Tibial nerve (tissue), 4 donors: Measurements from ENCODE around the gene CRYAB. TPM values are rescaled to one million over a fixed set of nuclear protein-coding genes. Genes with fewer than 3 reads are reported as not detected.
"Not testable (repeated sequence)": the region's sequence is repeated elsewhere in the genome, so short reads cannot be mapped to it uniquely, and the experiment has no call there.

Experiments
- DNase-seq, 2 donors: peaks; one replicate each; pipeline ENCODE4 v3.0.0-alpha.2; 2019; ENCODE audit warnings: low spot score in 2 of 2
- H3K27ac ChIP-seq, 4 donors: fragments of 200-600 bp; sonication (generic) in 3 of 4; one replicate each; pipeline ENCODE4 v1.5.1; 2017 to 2019; ENCODE audit warnings: mild to moderate bottlenecking in 1 of 4
- H3K27me3 ChIP-seq, 2 donors: fragments of 200-600 bp; sonication (generic) in 1 of 2; one replicate each; pipeline versions ENCODE4 v1.5.1 to v1.6.0; 2017 to 2019
- H3K36me3 ChIP-seq, 3 donors: fragments of 200-600 bp; sonication (generic); one replicate each; pipeline ENCODE4 v1.5.1; 2018 to 2019
- H3K4me1 ChIP-seq, 4 donors: fragments of 200-600 bp; sonication (generic) in 3 of 4; one replicate each; pipeline ENCODE4 v1.5.1; 2017 to 2019
- H3K4me3 ChIP-seq, 4 donors: fragments of 200-600 bp; sonication (generic) in 3 of 4; one replicate each; pipeline ENCODE4 v1.5.1; 2017 to 2019; ENCODE audit warnings: mild to moderate bottlenecking in 1 of 4, moderate library complexity in 1 of 4
- H3K9me3 ChIP-seq, 4 donors: fragments of 200-600 bp; sonication (generic) in 3 of 4; one replicate each; pipeline ENCODE4 v1.5.1; 2017 to 2019
- CTCF ChIP-seq, 5 experiments: fragments of 200-600 bp in 3 of 5; fragments of 450-650 bp in 2 of 5; sonication (generic) in 3 of 5; IDR thresholded peaks; one replicate each; pipeline ENCODE4 v1.5.1; 2016 to 2019; ENCODE audit warnings: antibody characterized with exemption in 5 of 5, mild to moderate bottlenecking in 3 of 5, moderate library complexity in 2 of 5
- EP300 ChIP-seq, 2 donors: sonication (generic); formaldehyde crosslinking; IDR thresholded peaks; one replicate each; pipeline ENCODE4 v1.6.1; 2017; ENCODE audit warnings: antibody characterized with exemption in 2 of 2, mild to moderate bottlenecking in 1 of 2
- POLR2A ChIP-seq, 2 donors: fragments of 450-650 bp; IDR thresholded peaks; one replicate each; pipeline ENCODE4 v1.6.1; 2017; ENCODE audit warnings: antibody characterized with exemption in 2 of 2, mild to moderate bottlenecking in 2 of 2, moderate library complexity in 2 of 2
- WGBS, 2 donors: methylation state at CpG; one replicate each; pipeline ENCODE4 v1.1.5; 2018; 5-methylcytosine and 5-hydroxymethylcytosine counted together
- total RNA-seq, 4 donors: library from RNA; depleted of rRNA; stranded (reverse); fragments of >200 nt; gene quantifications; one replicate each; pipeline ENCODE4 v1.1.0, GENCODE V29; 2016

Gene CRYAB
- total RNA-seq, 4 donors from 2014 or later = 353 to 879 (median 645) TPM

- no peaks in the 10 kb centered on the region for H3K36me3 ChIP-seq
- H3K27me3 ChIP-seq = no peaks in the 10 kb centered on the region
- peaks cover 0 to 60% (median 33%) of the 10 kb centered on the region in 4 donors for H3K4me1 ChIP-seq
- no peak for DNase-seq
- 91 to 93% methylated on average over 1 of the region's 1 CpG for WGBS, 2 donors
- no peak overlapping the region for H3K4me3 ChIP-seq
- no peak for TF ChIP-seq EP300 (IDR thresholded peaks at IDR 0.05)
- no peak for TF ChIP-seq POLR2A (IDR thresholded peaks at IDR 0.05)
- TF ChIP-seq CTCF (IDR thresholded peaks at IDR 0.05) = no peak
- H3K9me3 ChIP-seq = no peaks in the 10 kb centered on the region
- H3K27ac ChIP-seq = peak overlapping the region; percentile 77 to 95 (median 84)
Measured at GRCh38 chr11:111934306-111934705, 22.7 kb upstream of the CRYAB start.

DNA sequence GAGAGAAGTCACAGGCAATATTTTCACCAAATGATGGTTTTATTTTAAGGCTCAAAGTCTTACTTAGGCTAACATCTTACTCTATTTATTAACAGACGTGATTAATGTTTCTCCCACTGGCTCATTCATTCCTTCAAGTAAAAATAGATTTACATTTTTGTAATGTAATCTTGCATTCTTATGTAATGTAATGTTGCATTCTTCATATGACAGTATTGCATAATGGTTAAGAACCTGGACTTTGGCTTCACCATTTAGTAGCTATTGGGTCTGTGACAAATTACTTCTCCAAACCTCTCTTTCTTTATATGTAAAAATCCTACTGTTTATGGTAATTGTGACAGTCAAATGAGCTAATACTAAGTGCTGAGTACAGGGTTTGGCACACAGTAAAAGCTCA lies 22.3 kb upstream of the CRYAB start:
- Histone ChIP-seq H3K9me3 (no peaks in the 10 kb centered on the region), H3K27me3 (no peaks in the 10 kb centered on the region), H3K4me3 (no peak overlapping the region), H3K4me1 (peaks cover 0 to 56% (median 31%) of the 10 kb centered on the region in 4 donors), H3K36me3 (no peaks in the 10 kb centered on the region), H3K27ac (peak overlapping the region in 3 of 4 donors; percentile 80 to 95 (median 89))
- TF ChIP-seq EP300 (IDR thresholded peaks at IDR 0.05) (no peak), CTCF (IDR thresholded peaks at IDR 0.05) (no peak), POLR2A (IDR thresholded peaks at IDR 0.05) (no peak)
- 52 to 60% methylated on average over 1 of the region's 1 CpG for whole genome bisulfite sequencing, 2 donors
- DNase-seq = no peak

- not testable (repeated sequence) for H3K4me3 ChIP-seq, DNase-seq, H3K27me3 ChIP-seq, H3K36me3 ChIP-seq, H3K9me3 ChIP-seq
- 95 to 97% methylated on average over 14 of the region's 14 CpGs for WGBS, 2 donors
- H3K4me1 ChIP-seq = peaks cover 0 to 49% (median 25%) of the 10 kb centered on the region in 4 donors
- peak overlapping the region in 1 of 4 donors; percentile 41 for H3K27ac ChIP-seq
Measured at GRCh38 chr11:111933176-111933575, 21.6 kb upstream of the CRYAB start.

DNA sequence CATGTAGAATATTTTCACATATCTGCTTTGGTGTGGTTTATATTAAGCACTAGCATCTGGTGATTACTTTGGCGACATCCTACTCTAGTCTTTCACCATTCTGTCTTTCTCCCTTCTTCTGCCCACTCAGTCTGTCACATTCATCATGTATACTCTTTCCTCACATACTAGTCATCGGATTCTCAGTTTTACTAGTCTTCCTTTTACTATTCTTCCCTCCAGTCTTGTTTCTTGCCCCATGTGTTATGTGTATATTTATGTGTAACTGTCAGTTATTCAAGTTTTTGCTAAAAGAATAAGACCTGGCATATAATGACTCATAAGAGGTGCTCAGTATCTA lies 21.0 kb upstream of the CRYAB start:
- Histone ChIP-seq H3K4me1 (peaks cover 0 to 44% (median 23%) of the 10 kb centered on the region in 4 donors), H3K36me3 (no peaks in the 10 kb centered on the region), H3K27ac (peak overlapping the region in 1 of 4 donors; percentile 62), H3K9me3 (no peaks in the 10 kb centered on the region), H3K4me3 (no peak overlapping the region), H3K27me3 (no peaks in the 10 kb centered on the region)
- TF ChIP-seq POLR2A (IDR thresholded peaks at IDR 0.05) (no peak), CTCF (IDR thresholded peaks at IDR 0.05) (no peak), EP300 (IDR thresholded peaks at IDR 0.05) (no peak)
- no peak for DNase-seq
- 77 to 80% methylated on average over 2 of the region's 2 CpGs for WGBS, 2 donors

- H3K36me3 ChIP-seq = no peaks in the 10 kb centered on the region
- H3K9me3 ChIP-seq = no peaks in the 10 kb centered on the region
- no peaks in the 10 kb centered on the region for H3K27me3 ChIP-seq
- no peak for TF ChIP-seq EP300 (IDR thresholded peaks at IDR 0.05)
- WGBS, 2 donors = 77 to 80% methylated on average over 4 of the region's 4 CpGs
- H3K4me1 ChIP-seq = peaks cover 0 to 45% (median 23%) of the 10 kb centered on the region in 4 donors
- H3K27ac ChIP-seq = no peak overlapping the region
- no peak overlapping the region for H3K4me3 ChIP-seq
- DNase-seq = no peak
Measured at GRCh38 chr11:111930472-111930871, 18.9 kb upstream of the CRYAB start.

DNA sequence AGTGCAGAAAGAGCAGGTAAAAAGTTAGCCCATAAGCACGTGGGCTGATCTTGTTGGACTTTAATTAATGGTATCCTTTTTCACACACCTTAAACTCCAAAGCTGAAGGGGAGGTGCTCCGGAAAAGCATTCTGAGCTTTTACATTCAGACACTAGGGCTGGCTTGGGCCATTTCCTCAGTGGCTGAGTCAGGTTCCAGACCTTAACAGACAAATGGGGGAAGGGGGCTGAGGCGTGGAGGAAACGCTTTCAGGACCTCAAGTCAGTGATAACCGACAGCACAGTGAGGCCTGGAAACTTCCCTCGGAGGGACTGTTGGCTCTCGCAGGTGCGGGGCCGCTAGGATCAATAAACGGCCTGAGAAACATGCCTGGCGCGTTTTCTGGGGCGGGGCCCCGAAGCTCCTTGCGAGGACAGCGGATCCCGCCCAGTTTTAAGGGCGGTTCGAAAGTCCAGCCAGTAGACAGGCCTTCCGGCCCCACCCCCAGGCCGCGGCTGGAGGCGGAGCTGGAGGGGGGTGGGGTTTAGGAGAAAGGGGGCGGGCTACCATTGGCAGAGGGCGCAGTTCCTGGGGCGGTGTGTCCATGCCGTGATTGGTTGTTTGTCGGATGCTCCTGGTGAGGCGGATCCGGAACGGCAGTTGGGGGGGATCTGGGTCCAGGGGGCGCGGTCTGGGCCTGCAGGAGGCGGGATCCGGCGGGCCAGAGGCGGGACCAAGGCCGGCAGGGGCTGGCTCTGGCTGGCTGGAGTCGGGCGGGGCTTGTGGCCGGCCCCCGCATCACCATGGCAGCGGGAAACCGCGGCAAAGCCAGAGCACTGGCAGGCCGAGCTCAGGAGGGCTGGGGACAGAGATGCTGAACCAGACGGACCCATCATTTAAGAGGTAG lies 15.2 kb upstream of the CRYAB start:
- Histone ChIP-seq H3K36me3 (no peaks in the 10 kb centered on the region), H3K27ac (peak overlapping the region; percentile 85 to 93 (median 90)), H3K4me3 (peak overlapping the region; percentile 23 to 47 (median 36)), H3K4me1 (peaks cover 0 to 57% (median 36%) of the 10 kb centered on the region in 4 donors), H3K27me3 (no peaks in the 10 kb centered on the region), H3K9me3 (no peaks in the 10 kb centered on the region)
- whole genome bisulfite sequencing, 2 donors = 1% methylated on average over 34 to 47 of the region's 47 CpGs
- TF ChIP-seq CTCF (IDR thresholded peaks at IDR 0.05) (peak in 1 of 5 experiments; percentile 31), EP300 (IDR thresholded peaks at IDR 0.05) (peak; percentile 21 to 95), POLR2A (IDR thresholded peaks at IDR 0.05) (peak; percentile 80 to 89)
- peak; percentile 94 to 96 for DNase-seq
